ENCODE data around the gene IGSF5.

IGSF5 gene

DNA sequence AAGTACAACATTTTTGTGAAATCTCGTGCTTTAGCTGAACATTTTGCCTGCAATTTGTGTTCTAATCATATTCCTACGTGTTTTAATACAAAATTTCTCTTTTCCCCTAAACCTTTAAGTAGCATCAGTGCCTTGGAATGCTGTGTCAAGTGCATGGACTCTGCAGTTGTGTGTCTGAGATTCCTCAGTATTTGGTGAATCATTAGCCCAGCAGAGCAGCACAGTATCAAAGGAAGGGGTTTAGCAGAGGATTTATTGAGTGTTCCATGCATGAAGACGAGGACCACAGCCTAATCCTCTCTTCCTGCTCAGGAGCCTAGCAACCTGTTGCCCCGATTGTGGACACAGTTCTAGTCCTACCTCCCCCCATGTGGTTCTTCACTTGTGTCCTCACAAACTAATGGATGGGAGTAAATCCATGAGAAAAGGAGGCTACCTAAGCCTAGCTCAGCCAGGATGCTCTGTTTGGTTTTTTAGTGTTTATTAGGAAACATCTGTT is 92.9 kb downstream of the IGSF5 start:
- DNase-seq: no peak

DNA sequence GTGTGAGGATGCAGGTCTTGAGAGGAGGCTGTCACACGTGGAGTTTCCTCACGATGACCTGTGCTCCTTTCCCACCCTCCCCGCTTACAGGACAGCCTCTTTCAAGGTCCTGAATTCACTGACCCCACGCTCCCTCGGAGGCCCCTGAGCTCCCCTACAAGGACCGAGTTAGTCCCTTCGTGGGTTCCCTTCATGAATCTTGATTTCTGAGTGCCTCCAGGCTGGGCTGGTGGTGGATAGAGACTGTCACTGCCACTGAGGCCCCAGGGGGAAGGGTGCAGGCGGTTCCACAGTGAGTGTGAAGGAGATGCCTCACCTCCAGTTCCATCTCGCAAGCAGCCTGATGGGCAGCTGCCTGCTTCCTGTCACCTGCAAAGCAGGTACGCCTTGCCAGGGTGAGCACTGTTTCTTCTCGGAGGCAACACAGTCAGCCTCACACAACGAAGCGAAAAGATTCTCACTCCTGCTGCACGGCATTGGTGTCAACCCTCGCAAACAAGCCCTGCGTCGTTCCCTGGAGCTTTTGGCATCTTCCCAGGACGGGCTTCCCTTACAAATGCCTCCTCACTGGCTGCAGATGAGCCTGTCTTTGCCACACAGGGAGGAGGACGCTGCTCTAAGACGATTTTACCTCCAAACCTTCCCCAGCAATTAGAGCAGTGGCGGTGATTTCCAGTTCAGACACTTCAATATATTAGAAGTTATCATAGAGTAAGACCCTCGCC is 95.6 kb downstream of the IGSF5 start:
- DNase-seq: no peak

DNA sequence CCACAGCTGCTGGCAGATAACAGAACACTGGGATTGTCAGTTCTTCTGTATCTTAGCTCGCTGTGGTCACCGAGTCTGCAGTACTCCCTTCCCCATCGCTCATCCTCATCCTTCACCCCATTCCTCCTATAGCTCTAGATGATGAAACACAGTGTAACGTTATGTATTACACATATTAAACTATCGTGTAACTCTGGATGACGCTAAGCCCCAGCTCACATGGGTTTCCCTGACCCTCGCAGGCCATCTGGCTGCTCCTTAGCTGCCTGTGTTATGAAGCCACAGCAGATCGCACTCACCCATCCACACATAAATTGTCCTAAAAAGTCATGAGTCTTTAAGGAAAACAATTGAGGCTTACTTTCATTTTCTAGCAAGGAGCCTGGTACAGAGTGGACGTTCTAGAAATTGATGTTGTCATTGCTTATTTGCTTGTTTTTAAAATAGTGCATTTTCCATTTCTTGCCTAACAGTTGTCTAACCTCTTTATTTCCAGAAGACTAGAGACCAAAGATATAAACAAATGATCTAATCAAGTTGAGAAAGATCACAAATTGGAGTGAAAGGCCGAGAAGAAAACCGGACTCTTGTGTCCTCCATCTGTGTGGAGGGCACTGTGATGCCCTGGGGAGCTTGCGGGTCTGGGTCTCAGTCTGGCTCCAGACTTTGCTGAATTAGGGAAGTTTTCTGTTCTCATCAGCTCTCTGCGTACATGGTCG is 97.9 kb downstream of the IGSF5 start:
- no peak for DNase-seq

DNA sequence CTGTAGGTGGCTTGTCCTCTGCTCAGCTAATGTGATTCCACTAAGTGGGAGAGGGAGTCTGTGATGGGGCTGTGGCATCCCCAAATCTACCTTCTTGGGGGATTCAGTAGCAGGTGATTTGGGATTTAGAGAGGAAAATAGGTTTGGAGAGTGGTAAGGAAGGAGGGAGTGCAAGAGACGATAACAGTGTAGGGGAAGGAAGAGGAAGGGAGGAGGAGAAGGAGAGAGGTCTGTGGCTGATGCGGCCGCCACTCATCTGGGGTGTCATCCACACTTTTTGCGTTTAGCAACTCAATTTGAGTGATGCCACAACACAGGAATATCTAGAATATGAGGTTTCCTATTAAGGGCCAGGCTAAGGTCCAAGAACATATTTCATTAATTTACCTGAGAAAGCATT is 98.5 kb downstream of the IGSF5 start:
- no peak for DNase-seq

DNA sequence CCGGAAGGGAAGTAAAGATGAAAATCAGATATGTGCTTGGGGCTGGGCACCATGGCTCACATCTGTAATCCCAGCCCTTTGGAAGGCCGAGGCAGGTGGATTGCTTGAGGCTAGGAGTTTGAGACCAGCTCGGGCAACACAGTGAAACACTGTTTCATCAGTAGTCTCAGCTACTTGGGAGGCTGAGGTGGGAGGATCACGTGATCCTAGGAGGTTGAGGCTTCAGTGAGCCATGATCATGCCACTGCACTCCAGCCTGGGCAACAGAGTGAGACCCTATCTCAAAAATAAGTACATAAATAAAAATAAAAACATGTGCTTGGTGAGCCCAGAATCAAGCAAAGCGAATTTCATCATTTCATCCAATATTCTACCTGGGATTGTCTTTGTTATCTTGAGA is 98.9 kb downstream of the IGSF5 start:
- DNase-seq: no peak

DNA sequence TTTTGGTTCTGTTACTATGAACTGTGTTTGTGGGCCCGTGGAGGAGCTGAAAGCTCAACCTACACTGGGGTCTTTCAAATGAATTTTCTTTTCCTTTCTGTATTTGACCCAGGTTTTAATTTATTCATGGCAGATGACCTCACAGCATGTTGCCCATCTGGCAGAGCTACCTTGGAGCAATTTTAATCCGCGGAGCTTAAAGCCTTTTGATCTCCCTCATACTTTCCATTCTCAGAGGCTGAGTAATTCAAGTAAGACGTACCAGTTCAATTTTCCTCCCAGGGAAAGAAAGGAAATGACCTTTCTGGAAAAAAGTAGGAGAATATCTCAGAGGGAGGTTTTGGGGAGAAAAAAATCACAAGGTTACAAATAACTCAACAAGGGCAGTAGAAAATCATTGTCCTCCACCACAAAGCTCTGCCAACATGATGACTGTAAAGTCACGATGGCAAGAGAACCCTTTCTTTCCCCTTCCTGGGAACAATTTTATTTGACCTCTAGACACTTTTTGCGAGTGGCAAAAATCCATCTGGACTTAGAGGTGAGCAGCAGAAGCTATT is 100.7 kb downstream of the IGSF5 start:
- DNase-seq: no peak

DNA sequence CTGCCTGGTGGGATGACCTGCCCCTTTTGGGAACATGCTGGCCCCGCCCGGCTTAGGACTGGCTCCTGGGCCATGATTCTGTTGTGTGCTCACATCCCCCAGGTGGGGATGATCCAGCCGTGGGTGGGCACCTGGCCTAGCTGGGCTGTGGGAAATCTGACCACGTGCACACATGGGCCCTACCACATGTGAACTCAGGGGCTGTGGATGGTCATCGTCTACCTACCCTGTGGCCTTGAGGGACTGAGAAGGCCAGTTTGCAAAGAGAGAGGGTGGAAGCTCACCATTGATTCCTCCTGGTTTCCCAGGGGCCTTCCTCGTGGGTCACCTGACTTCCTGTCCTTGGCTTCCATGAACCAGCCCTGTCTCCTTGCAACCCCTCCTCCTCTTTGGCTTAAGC is 102.9 kb downstream of the IGSF5 start:
- DNase-seq: no peak

DNA sequence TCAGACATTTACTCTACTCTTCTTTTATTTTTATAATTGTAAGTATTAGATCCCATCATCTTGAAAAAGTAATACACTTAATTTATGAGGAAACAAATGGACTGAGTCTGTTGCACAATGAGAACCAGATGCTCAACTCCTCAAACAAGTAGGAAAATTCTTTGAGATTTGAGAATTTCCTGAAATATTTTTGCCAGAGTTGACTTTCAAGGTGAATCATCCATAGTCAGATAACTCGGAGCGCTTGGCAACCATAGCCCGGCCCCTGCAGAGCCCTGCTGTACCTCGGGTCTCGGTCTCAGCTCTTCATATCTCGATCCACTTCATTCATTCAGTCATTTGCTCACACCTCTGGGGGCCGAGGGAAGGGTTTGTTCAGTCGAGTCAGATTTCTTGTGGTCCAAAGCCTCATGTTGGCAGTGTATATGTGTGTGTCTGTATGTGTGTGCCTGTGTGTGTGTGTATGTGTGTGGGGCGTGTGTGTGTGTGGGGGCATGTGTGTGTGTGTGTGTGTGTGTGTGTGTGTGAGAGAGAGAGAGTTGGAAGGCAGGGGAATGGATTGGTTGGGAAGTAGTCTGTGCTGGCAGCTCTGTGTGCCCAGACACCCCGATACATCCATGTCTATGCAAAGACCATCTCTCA is 104.2 kb downstream of the IGSF5 start:
- no peak for DNase-seq

DNA sequence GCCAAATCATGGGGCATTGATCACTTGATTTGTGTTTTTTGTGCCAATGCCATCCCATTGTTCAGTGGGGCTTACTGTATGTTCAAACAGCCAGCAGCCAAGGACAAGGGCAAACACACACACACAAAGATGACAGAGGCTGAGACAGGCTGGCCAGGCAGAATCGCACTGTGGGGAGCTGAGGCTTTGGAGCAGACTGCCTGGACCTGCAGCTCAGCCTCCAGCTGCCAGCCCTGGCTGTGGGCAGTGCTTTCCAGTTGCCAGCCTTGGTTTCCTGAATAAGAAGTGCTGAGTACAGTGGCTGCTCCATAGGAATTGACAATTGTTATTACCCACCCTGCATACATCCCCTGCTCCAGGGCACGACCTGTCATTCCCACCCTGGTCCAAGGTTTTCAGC is 105.3 kb downstream of the IGSF5 start:
- no peak for DNase-seq

DNA sequence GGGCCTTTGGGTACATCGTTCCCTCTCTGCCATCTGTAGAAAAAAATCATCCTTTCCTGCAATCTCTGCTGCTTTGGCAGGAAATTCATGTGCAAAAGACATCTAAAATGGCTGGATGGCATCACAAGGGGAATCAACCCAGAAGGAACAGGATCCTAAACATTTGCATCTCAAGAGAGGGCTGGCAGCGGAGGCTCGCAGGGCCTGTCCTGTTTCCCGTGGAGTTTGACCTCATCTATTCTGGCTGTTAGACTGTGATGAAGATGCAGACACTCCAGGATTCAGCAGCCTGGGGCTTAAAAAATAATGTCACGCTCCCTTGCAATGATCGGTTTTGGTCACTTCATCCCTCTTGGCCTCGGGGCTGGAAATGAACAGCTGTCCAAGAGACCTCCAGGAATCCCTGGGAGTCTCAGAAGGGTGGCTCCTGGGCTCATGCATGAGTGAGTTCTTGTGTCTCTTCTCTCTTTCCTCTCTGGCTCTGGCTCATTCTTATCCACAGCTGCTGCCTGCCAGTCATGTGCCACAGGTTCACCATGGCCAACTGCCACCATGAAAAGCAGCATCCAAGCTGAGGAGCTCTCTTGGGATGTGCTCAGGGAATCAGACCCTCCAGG is 106.1 kb downstream of the IGSF5 start:
- DNase-seq: no peak
